KOPT-K1 (cell line): Measurements from ENCODE around the gene GNL1.
"Not testable (repeated sequence)": the region's sequence is repeated elsewhere in the genome, so short reads cannot be mapped to it uniquely, and the experiment has no call there.

Experiments used
- H3K27ac ChIP-seq: fragments of 200-600 bp; sonication (generic); 2 replicates; pipeline ENCODE4 v1.5.1; 2016; ENCODE audit warnings: antibody characterized with exemption, mild to moderate bottlenecking, low read depth, low read length; ENCODE audit not compliant: poor library complexity, severe bottlenecking
- H3K36me3 ChIP-seq: fragments of 200-600 bp; sonication (generic); 2 replicates; pipeline ENCODE4 v1.5.1; 2017; ENCODE audit warnings: antibody characterized with exemption, mild to moderate bottlenecking, low read length, moderate library complexity; ENCODE audit not compliant: insufficient read depth
- H3K9me3 ChIP-seq: fragments of 200-600 bp; sonication (generic); 2 replicates; pipeline ENCODE4 v1.5.1; 2017; ENCODE audit warnings: antibody characterized with exemption, low read length, mild to moderate bottlenecking; ENCODE audit not compliant: insufficient read depth, poor library complexity, severe bottlenecking

The GNL1 gene, protein sequence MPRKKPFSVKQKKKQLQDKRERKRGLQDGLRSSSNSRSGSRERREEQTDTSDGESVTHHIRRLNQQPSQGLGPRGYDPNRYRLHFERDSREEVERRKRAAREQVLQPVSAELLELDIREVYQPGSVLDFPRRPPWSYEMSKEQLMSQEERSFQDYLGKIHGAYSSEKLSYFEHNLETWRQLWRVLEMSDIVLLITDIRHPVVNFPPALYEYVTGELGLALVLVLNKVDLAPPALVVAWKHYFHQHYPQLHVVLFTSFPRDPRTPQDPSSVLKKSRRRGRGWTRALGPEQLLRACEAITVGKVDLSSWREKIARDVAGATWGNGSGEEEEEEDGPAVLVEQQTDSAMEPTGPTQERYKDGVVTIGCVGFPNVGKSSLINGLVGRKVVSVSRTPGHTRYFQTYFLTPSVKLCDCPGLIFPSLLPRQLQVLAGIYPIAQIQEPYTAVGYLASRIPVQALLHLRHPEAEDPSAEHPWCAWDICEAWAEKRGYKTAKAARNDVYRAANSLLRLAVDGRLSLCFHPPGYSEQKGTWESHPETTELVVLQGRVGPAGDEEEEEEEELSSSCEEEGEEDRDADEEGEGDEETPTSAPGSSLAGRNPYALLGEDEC

DNA sequence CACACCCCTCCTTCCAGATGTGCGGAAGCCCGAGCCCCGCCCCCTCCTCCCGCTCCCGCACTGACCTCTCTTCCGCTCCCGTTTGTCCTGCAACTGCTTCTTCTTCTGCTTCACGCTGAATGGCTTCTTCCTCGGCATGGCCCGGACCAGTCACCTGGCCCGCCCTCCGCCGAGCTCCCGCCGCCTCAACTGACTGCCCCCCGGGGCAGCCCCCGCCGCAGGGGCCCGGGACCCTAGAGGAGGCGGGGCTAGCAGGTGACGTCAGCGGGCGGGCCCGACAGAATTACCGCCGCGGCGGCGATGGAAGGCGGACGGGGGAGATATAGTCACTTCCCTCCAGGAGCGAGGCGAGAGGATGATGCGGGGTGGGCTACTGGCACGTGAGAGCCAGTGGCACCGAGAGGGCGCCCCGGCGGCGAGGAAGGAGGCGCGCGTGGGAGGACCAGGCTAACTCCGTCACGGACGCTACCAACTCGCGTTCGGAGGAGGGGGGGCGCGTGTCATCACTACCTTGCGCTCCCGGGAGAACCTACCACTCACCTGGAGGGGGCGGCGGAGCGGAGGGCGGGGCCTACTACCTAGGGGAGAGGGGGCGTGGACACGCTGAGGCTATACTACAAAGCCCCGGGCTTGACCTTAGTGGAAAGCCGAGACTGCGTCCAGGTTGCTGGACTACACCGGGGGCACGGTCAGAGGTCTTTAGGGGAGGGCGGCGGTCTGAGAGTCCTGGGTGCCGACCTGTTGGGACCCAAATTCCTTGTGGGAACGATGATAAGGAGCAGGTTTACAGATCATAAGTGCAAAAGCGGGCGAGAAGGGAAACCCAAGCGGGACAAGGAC is at the start of gene GNL1:
GNL1 (minus strand) TSS at position 424 of the 840 bp plus-strand sequence; CDS start at position 138, 286 bp downstream.
- Histone ChIP-seq H3K36me3 (peaks cover 70% of the 10 kb centered on the region), H3K27ac (peak within 1 kb of the TSS; percentile 93), H3K9me3 (no peaks in the 10 kb centered on the region)

DNA sequence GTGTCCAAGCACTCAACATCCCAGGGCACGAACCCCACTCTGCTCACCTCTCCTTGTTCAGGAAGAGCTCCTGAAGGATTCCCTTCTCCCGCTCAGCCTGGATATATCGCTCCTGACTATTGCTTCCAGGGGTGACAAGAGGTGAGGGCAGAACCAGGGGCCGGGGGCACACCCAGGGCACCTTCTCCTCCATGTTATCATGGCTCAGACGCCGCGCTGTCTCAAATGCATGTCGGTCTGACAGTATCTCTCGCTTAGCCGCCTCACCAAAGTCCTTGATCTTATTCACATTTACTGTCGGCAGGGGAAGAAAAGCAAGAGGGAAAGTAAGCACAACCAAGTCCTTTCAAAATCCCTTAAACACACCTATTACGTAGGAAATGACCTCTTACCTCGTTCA is 47.7 kb upstream of the GNL1 start:
- Histone ChIP-seq H3K9me3 (no peaks in the 10 kb centered on the region), H3K27ac (peak overlapping the region; percentile 94), H3K36me3 (peaks cover 100% of the 10 kb centered on the region)

DNA sequence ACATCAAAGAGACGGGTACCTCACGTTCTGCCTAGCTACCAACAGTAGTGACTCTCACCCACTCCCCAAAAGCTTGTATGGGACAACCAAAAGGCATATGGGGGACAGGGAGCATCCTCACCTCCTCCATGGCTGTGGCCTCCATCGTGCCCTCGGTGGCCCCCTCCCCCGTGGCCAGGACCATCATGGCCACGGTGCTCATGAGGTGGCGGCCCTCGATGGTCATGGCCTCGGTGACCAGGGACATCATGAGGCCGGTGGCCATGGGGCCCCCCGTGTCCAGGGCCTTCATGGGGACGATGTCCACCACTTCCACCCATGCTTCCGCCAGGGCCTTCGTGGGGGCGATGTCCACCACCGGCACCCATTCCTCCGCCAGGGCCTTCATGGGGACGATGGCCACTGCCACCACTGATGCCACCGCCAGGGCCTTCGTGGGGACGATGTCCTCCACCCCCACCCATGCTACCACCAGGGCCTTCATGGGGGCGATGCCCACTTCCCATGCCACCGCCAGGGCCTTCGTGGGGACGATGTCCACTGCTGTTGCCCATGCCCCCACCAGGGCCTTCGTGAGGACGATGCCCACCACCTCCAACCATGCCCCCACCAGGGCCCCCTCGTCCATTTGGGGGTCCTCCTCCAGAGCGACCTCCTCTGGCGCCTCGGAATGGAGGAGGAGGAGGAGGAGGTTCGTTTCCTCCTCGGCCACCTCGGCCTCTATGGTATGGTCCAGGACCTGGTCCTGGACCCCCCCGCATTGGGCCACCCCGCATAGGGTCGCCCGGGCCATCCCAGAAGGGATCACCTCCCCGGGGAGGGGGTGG is 45.7 kb upstream of the GNL1 start:
- peak overlapping the region; percentile 94 for H3K27ac ChIP-seq
- H3K36me3 ChIP-seq, result peaks cover 99% of the 10 kb centered on the region
- no peaks in the 10 kb centered on the region for H3K9me3 ChIP-seq

GRCh38 chr6:30601436-30601814 is 45.1 kb upstream of the GNL1 start:
- no peaks in the 10 kb centered on the region for H3K9me3 ChIP-seq
- peaks cover 96% of the 10 kb centered on the region for H3K36me3 ChIP-seq
- peak overlapping the region; percentile 94 for H3K27ac ChIP-seq

DNA sequence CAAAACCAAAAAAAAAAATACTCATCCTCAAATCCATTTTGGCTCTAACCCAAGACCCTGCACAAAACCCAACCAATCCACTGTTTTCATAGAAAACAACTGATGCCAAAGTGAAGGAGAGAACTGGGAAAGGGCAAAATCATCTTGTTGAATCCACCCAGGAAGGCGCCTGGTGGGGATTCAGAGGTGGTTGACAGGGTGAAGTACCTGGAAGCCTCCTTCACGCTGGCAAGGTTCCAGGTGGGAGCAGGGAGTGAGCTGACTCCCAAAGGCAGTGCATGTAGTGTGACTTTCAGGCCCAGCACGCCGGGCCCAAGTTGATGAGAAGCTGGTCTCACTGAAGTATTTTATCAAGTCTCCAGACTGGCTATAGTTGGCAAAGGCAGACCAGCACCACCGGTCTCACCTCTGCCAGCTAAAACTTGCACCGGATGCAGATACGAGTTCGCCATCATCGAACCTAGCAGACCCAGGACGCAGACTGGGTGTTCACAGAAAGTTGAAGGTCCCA is 44.2 kb upstream of the GNL1 start:
- Histone ChIP-seq H3K36me3 (peaks cover 91% of the 10 kb centered on the region), H3K9me3 (no peaks in the 10 kb centered on the region), H3K27ac (peak overlapping the region; percentile 94)

DNA sequence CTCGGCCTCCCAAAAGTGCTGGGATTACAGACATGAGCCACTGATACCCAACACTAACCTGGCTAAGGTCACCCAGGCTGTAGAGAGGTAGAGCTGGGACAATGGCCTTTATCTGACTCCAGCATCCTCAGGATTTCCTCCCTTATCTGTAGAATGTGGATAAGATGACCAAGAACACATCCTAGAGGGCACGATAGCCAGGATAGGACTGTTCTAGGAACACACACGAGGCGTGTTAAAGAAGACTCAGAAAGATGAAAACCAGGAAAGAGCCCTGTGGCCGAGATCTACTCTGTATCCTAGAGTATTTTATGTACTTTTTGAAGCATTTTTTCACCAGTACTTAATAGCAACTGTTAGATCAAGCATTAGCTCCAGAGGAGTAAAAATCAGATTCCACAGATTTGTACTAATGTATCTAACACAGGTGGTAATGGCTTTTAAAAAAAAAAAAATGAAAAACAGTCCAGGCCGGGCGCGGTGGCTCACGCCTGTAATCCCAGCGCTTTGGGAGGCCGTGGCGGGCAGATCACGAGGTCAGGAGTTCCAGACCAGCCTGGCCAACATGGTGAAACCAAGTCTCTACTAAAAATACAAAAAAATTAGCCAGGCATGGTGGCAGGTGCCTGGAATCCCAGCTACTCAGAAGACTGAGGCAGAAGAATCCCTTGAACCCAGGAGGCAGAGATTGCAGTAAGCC is 43.5 kb upstream of the GNL1 start:
- H3K27ac ChIP-seq, result peak overlapping the region; percentile 94

DNA sequence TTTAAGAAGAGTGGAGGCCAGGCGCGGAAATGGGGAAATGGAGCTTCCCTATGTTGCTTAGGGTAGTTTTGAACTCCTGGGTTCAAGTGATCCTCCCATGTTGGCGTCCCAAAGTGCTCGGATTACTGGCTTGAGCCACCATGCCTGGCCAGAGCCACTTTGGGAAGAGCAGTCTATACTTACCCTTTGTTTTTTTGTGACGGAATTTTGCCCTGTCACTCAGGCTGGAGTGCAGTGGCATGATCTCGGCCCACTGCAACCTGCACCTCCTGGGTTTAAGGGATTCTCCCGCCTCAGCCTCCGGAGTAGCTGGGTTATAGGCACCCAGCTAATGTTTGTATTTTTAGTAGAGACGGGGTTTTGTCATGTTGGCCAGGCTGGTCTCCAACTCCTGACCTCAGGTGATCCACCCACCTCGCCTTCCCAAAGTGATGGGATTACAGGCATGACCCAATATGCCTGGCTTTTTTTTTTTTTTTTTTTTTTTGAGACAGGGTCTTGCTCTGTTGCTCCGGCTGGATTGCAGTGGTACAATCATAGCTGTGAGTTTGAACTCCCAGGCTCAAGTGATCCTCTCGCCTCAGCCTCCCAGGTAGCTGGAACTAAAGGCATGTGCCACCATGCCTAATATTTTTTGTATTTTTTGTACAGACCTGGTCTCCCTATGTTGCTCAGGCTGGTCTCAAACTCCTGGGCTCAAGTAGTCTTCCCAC is 42.8 kb upstream of the GNL1 start:
- Histone ChIP-seq H3K27ac (peak overlapping the region; percentile 94), H3K36me3 (peaks cover 91% of the 10 kb centered on the region), H3K9me3 (no peaks in the 10 kb centered on the region)

More for the DNA sequence above, 43.5 kb upstream of the GNL1 start:
- peaks cover 91% of the 10 kb centered on the region for H3K36me3 ChIP-seq
- no peaks in the 10 kb centered on the region for H3K9me3 ChIP-seq

DNA sequence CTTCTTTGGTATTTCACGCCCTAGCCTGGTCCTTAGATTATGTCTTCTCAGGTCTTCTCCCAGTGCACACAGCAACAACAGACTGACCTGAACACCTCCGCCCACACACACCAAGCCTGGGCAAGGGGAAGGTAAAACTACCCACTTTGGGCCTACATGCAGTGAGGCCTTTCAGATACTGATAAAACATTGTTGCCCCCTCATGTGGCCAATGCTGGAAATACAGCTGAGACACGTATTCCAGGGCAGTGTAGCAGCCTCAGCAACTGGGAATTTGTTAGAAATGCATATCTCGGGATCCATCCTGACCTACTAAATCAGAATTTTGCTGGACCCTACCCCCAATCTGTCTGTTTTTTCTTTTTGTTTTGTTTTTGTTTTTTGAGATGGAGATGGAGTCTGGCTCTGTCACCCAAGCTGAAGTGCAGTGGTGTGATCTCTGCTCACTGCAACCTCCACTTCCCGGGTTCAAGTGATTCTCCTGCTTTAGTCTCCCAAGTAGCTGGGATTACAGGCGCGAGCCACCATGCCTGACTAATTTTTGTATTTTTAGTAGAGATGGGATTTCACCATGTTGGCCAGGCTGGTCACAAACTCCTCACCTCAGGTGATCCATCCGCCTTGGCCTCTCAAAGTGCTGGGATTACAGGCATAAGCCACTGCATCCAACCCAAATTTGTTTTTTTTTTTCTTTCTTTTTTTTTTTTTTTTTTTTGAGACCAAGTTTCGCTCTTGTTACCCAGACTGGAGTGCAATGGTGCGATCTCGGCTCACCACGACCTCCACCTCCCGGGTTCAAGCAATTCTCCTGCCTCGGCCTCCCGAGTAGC is 41.2 kb upstream of the GNL1 start:
- H3K9me3 ChIP-seq, result not testable (repeated sequence)
- Histone ChIP-seq H3K27ac (peak overlapping the region; percentile 94), H3K36me3 (peaks cover 91% of the 10 kb centered on the region)

DNA sequence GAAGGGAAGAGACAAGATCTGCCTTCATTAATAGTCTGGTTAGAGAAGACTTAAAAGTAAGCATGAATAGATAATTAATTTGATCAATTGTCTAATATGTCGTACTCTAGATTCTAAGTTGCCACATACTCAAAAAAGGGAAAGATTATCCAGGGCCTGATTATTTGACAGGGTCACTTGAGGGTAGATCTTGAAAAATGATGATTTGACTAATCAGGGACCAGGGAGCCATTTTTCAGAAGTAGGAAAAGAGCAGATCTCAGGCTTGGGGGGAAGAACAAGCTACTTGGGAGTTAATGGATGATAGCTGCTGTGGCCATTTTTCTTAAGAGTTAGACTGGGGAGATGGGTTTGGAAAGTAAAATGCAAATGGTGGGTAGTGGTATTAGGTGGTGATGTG is 36.0 kb upstream of the GNL1 start:
- H3K36me3 ChIP-seq, result peaks cover 92% of the 10 kb centered on the region
- no peaks in the 10 kb centered on the region for H3K9me3 ChIP-seq
- H3K27ac ChIP-seq, result no peak overlapping the region

DNA sequence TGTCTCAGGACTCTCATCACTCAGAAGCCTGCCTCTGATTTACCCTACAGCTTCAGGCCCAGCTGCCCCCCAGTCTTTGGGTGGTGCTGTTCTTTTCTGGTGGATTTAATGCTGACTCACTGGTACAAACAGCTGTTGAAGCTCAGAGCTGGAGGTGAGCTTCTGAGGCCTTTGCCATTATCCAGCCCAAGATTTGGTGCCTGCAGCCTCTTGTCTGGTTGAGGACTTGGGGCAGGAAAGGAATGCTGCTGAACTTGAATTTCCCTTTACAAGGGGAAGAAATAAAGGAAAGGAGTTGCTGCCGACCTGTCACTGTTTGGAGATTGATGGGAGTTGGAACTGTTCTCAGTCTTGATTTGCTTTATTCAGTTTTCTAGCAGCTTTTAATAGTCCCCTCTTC is 34.7 kb upstream of the GNL1 start:
- Histone ChIP-seq H3K9me3 (no peaks in the 10 kb centered on the region), H3K27ac (no peak overlapping the region), H3K36me3 (peaks cover 99% of the 10 kb centered on the region)

- peaks cover 100% of the 10 kb centered on the region for H3K36me3 ChIP-seq
- no peaks in the 10 kb centered on the region for H3K9me3 ChIP-seq
- H3K27ac ChIP-seq, result no peak overlapping the region
Measured at GRCh38 chr6:30590509-30590908, 34.2 kb upstream of the GNL1 start.

- H3K9me3 ChIP-seq, result no peaks in the 10 kb centered on the region
- H3K36me3 ChIP-seq, result peaks cover 100% of the 10 kb centered on the region
- H3K27ac ChIP-seq, result no peak overlapping the region
Measured at GRCh38 chr6:30589754-30590358, 33.6 kb upstream of the GNL1 start.
